Osteoblast (primary cell): ENCODE data around the gene CCDC110. TPM values are rescaled to one million over a fixed set of nuclear protein-coding genes. Genes with fewer than 3 reads are reported as not detected.

Experiments
- DNase-seq: peaks from one replicate; pipeline ENCODE4 v3.0.0; 2011; ENCODE audit warnings: low spot score, mixed read lengths; ENCODE audit not compliant: insufficient read length; ENCODE audit errors: missing footprints
- H2AFZ ChIP-seq: 2 replicates; pipeline ENCODE4 v1.6.0; 2011; ENCODE audit warnings: mild to moderate bottlenecking, low read length
- H3K27ac ChIP-seq: 2 replicates; pipeline ENCODE4 v1.5.1; 2011; ENCODE audit warnings: mild to moderate bottlenecking, low read depth, low read length, moderate library complexity
- H3K27me3 ChIP-seq: 2 replicates; pipeline ENCODE4 v1.6.0; 2012; ENCODE audit warnings: mild to moderate bottlenecking, control low read depth, inconsistent platforms, low read length, moderate library complexity; ENCODE audit not compliant: insufficient read depth
- H3K36me3 ChIP-seq: 2 replicates; pipeline ENCODE4 v1.5.1; 2011; ENCODE audit warnings: mild to moderate bottlenecking, low read length, control low read depth, moderate library complexity; ENCODE audit not compliant: insufficient read depth
- H3K4me1 ChIP-seq: 2 replicates; pipeline ENCODE4 v1.5.1; 2011; ENCODE audit warnings: mild to moderate bottlenecking, low read length, control low read depth, moderate library complexity; ENCODE audit not compliant: insufficient read depth
- H3K4me2 ChIP-seq: 2 replicates; pipeline ENCODE4 v1.6.0; 2011; ENCODE audit warnings: mild to moderate bottlenecking, low read length; ENCODE audit not compliant: insufficient read depth
- H3K4me3 ChIP-seq: fragments of 200-600 bp; sonication (generic); 3 replicates; pipeline ENCODE4 v1.5.1; 2012; ENCODE audit warnings: mild to moderate bottlenecking, low read length, inconsistent platforms; ENCODE audit not compliant: insufficient read depth
- H3K79me2 ChIP-seq: 2 replicates; pipeline ENCODE4 v1.6.0; 2012; ENCODE audit warnings: mild to moderate bottlenecking, low read length, control low read depth, inconsistent platforms; ENCODE audit not compliant: insufficient read depth
- H3K9me3 ChIP-seq: 2 replicates; pipeline ENCODE4 v1.5.1; 2011; ENCODE audit warnings: low read depth, low read length, control low read depth
- H4K20me1 ChIP-seq: 2 replicates; pipeline ENCODE4 v1.6.0; 2012; ENCODE audit warnings: mild to moderate bottlenecking, low read length, control low read depth; ENCODE audit not compliant: insufficient read depth
- total RNA-seq: library from RNA; depleted of rRNA; stranded (reverse); fragments of >200 nt; gene quantifications from 2 replicates; pipeline ENCODE4 v1.2.3, GENCODE V29; 2012
- TF ChIP-seq, protein P1 (sequence below): IDR thresholded peaks from 2 replicates; pipeline ENCODE4 v1.5.1; 2011; ENCODE audit warnings: mild to moderate bottlenecking, low read depth, low read length, moderate library complexity; ENCODE audit errors: extremely low read depth

The CCDC110 gene
- total RNA-seq, 1 donor = 2.2 TPM

- no peak overlapping the region for H3K4me2 ChIP-seq
- H3K9me3 ChIP-seq = no peaks in the 10 kb centered on the region
- no peak overlapping the region for H3K27ac ChIP-seq
- H4K20me1 ChIP-seq = no peaks in the 10 kb centered on the region
- no peak overlapping the region for H2AFZ ChIP-seq
- no peaks in the 10 kb centered on the region for H3K79me2 ChIP-seq
- H3K36me3 ChIP-seq = no peaks in the 10 kb centered on the region
- TF ChIP-seq, protein P1, sequence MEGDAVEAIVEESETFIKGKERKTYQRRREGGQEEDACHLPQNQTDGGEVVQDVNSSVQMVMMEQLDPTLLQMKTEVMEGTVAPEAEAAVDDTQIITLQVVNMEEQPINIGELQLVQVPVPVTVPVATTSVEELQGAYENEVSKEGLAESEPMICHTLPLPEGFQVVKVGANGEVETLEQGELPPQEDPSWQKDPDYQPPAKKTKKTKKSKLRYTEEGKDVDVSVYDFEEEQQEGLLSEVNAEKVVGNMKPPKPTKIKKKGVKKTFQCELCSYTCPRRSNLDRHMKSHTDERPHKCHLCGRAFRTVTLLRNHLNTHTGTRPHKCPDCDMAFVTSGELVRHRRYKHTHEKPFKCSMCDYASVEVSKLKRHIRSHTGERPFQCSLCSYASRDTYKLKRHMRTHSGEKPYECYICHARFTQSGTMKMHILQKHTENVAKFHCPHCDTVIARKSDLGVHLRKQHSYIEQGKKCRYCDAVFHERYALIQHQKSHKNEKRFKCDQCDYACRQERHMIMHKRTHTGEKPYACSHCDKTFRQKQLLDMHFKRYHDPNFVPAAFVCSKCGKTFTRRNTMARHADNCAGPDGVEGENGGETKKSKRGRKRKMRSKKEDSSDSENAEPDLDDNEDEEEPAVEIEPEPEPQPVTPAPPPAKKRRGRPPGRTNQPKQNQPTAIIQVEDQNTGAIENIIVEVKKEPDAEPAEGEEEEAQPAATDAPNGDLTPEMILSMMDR = no peak
- H3K4me3 ChIP-seq = no peak overlapping the region
- no peak for DNase-seq
- no peaks in the 10 kb centered on the region for H3K4me1 ChIP-seq
- no peaks in the 10 kb centered on the region for H3K27me3 ChIP-seq
These were observed 15.4 kb downstream of the CCDC110 start for GRCh38 chr4:185456131-185456530.

- no peaks in the 10 kb centered on the region for H4K20me1 ChIP-seq
- TF ChIP-seq, protein P1 = no peak
- no peaks in the 10 kb centered on the region for H3K9me3 ChIP-seq
- no peak overlapping the region for H3K27ac ChIP-seq
- no peaks in the 10 kb centered on the region for H3K4me1 ChIP-seq
- no peaks in the 10 kb centered on the region for H3K27me3 ChIP-seq
- H3K4me3 ChIP-seq = no peak overlapping the region
- H3K79me2 ChIP-seq = no peaks in the 10 kb centered on the region
- H3K36me3 ChIP-seq = no peaks in the 10 kb centered on the region
- DNase-seq = no peak
- H3K4me2 ChIP-seq = no peak overlapping the region
- H2AFZ ChIP-seq = no peak overlapping the region
These were observed 26.3 kb downstream of the CCDC110 start for GRCh38 chr4:185445209-185445608.

DNA sequence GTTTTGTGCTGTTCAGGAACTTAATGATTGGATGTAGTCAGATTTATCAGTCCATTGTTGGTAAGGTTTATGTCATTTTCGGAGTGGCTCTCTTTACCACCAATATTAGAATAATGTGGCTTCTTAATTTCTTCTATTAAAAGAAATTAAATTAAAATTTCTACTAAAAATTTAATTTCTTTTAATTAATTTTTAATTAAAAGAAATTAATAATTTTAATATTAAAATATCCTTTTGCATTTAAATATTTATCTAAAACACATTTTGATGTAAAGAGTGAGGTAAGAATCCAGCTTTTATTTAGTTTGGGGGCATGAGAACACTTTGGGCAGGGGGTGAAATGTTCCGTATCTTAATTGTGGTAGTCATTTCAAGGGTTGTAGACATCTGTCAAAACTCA lies 30.1 kb downstream of the CCDC110 start:
- H3K27ac ChIP-seq = no peak overlapping the region
- no peaks in the 10 kb centered on the region for H3K36me3 ChIP-seq
- TF ChIP-seq, protein P1 = no peak
- no peak overlapping the region for H2AFZ ChIP-seq
- H3K4me2 ChIP-seq = no peak overlapping the region
- H3K4me3 ChIP-seq = no peak overlapping the region
- DNase-seq = no peak
- H3K4me1 ChIP-seq = no peaks in the 10 kb centered on the region
- H3K79me2 ChIP-seq = no peaks in the 10 kb centered on the region
- no peaks in the 10 kb centered on the region for H4K20me1 ChIP-seq
- H3K27me3 ChIP-seq = no peaks in the 10 kb centered on the region
- H3K9me3 ChIP-seq = no peaks in the 10 kb centered on the region

- no peak overlapping the region for H3K4me2 ChIP-seq
These were observed 33.7 kb downstream of the CCDC110 start for GRCh38 chr4:185437809-185438208.

More at GRCh38 chr4:185437809-185438208, 33.7 kb downstream of the CCDC110 start:
- H3K4me1 ChIP-seq = no peaks in the 10 kb centered on the region
- H2AFZ ChIP-seq = no peak overlapping the region
- no peaks in the 10 kb centered on the region for H3K27me3 ChIP-seq
- no peaks in the 10 kb centered on the region for H3K36me3 ChIP-seq
- H4K20me1 ChIP-seq = no peaks in the 10 kb centered on the region
- no peaks in the 10 kb centered on the region for H3K79me2 ChIP-seq
- H3K4me3 ChIP-seq = no peak overlapping the region
- no peak for DNase-seq
- TF ChIP-seq, protein P1 = no peak
- no peak overlapping the region for H3K27ac ChIP-seq
- no peaks in the 10 kb centered on the region for H3K9me3 ChIP-seq
